ENCODE measurements around the gene CORO7. TPM values are rescaled to one million over a fixed set of nuclear protein-coding genes. Genes with fewer than 3 reads are reported as not detected.

Gene CORO7
- total RNA-seq, 1 experiment from 2014 or later, result 14.3 TPM

DNA sequence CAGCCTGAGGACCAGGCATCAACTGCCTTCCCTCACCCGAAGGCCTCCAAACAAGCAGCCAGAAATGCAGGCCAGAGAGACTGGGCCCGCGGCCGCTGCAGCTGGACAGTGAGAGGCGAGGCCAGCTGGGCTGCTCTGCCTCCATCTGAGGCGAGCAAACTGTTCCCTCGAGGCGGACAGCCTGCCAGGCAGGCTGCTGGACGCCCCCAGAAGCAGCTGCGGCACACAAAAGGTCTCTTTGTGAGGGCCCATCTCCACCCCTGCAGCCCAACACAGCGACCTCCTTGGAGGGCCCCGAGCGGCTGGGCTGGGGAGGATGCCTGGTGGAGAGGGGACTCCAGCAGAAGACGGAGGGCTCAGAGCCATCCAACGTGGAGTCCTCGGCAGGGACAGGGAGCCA, 4.7 kb downstream of the CORO7 start:
- H4K20me1 ChIP-seq (ENCODE audit: low read length), result peaks cover 23% of the 10 kb centered on the region; the same call in 1 of the 2 replicates
- intact Hi-C loops (cut with micrococcal nuclease), result no loop called here
- POLR2A ChIA-PET (ENCODE audit: unreplicated experiment), result no interaction called here
- H3K9me2 ChIP-seq (replicated peaks; ENCODE audit: low read length), result no peaks in the 10 kb centered on the region
- H3K4me2 ChIP-seq (ENCODE audit: low read length), result no peak overlapping the region
- H2AFZ ChIP-seq (ENCODE audit: low read length), result no peak overlapping the region
- CTCF ChIA-PET, result interaction anchor here (0.5 kb wide), 1 partner anchor 9 kb away, joined by 3 read pairs; no protein-coding TSS in a partner anchor
- peaks cover 27% of the 10 kb centered on the region for H3K4me1 ChIP-seq (ENCODE audit: insufficient read depth, low read length)
- H3K79me2 ChIP-seq (ENCODE audit: low read length), result peaks cover 18% of the 10 kb centered on the region
- H3K27me3 ChIP-seq (ENCODE audit: low read length), result no peaks in the 10 kb centered on the region
- no peaks in the 10 kb centered on the region for H3F3A ChIP-seq (ENCODE audit: low read length, unreplicated experiment)
- no peak for TF ChIP-seq EZH2 (IDR thresholded peaks at IDR 0.05; ENCODE audit: low read length, unreplicated experiment)
- TF ChIP-seq, protein P1, sequence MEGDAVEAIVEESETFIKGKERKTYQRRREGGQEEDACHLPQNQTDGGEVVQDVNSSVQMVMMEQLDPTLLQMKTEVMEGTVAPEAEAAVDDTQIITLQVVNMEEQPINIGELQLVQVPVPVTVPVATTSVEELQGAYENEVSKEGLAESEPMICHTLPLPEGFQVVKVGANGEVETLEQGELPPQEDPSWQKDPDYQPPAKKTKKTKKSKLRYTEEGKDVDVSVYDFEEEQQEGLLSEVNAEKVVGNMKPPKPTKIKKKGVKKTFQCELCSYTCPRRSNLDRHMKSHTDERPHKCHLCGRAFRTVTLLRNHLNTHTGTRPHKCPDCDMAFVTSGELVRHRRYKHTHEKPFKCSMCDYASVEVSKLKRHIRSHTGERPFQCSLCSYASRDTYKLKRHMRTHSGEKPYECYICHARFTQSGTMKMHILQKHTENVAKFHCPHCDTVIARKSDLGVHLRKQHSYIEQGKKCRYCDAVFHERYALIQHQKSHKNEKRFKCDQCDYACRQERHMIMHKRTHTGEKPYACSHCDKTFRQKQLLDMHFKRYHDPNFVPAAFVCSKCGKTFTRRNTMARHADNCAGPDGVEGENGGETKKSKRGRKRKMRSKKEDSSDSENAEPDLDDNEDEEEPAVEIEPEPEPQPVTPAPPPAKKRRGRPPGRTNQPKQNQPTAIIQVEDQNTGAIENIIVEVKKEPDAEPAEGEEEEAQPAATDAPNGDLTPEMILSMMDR (conservative IDR thresholded peaks at IDR 0.05; ENCODE audit: low read depth, low read length), result no peak
- no peak for TF ChIP-seq EZH2phosphoT487 (IDR thresholded peaks at IDR 0.05; ENCODE audit: borderline replicate concordance, low read length)
- DNase-seq (no peak), ATAC-seq (no peak)
- H3K9ac ChIP-seq (ENCODE audit: low read length), result no peak overlapping the region
- no peaks in the 10 kb centered on the region for H3K9me3 ChIP-seq (ENCODE audit: low read length)
- BruUV-seq (replicated peaks), result no TSS peak
- H3K36me3 ChIP-seq (ENCODE audit: low read depth, low read length), result no peaks in the 10 kb centered on the region
- no peak overlapping the region for H3K4me3 ChIP-seq (ENCODE audit: low read length)
- no peak overlapping the region for H3K27ac ChIP-seq (ENCODE audit: low read length)

DNA sequence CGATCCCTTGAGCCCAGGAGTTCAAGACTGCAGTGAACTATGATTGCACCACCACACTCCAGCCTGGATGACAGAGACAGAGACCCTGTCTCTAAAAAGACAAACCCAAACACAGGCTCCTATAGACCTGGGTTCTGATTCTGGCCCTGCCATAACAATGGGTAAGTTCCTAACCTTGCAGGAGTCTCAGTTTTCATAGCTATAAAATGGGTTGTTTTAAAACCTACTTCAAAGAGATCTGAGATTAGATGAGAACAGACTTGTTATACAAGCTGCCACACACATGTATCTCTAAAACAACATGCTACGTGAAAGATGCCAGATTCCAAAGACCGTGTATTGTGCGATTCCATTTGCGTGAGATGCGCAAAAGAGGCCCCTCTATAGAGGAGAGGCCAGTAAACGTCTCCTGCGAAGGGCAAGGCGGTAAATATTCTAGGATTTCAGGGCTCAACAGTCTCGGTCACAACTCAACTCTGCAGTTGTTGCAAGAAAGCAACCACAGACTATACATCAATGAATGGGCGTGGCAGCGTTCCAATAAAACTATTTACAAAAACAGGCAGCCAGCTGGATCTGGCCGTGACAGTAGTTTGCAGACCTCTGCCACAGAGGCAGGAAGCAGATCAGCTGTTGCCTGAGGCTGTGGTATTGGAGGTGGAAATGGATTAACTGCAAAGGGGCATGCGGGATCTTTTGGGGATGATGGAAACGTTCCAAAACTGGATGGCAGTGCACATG, 5.9 kb downstream of the CORO7 start:
- CTCF ChIA-PET, result no interaction called here
- peaks cover 14% of the 10 kb centered on the region for H3K79me2 ChIP-seq (ENCODE audit: low read length)
- no peak for TF ChIP-seq EZH2phosphoT487 (IDR thresholded peaks at IDR 0.05; ENCODE audit: borderline replicate concordance, low read length)
- TF ChIP-seq, protein P1 (conservative IDR thresholded peaks at IDR 0.05; ENCODE audit: low read depth, low read length), result no peak
- TF ChIP-seq EZH2 (IDR thresholded peaks at IDR 0.05; ENCODE audit: low read length, unreplicated experiment), result no peak
- H3K9me2 ChIP-seq (replicated peaks; ENCODE audit: low read length), result no peaks in the 10 kb centered on the region
- H3K4me1 ChIP-seq (ENCODE audit: insufficient read depth, low read length), result peaks cover 25% of the 10 kb centered on the region
- H3K36me3 ChIP-seq (ENCODE audit: low read depth, low read length), result no peaks in the 10 kb centered on the region
- H3K9ac ChIP-seq (ENCODE audit: low read length), result no peak overlapping the region
- H2AFZ ChIP-seq (ENCODE audit: low read length), result no peak overlapping the region
- intact Hi-C loops (cut with micrococcal nuclease), result no loop called here
- DNase-seq, result peak; percentile 86
- peaks cover 23% of the 10 kb centered on the region; the same call in 1 of the 2 replicates for H4K20me1 ChIP-seq (ENCODE audit: low read length)
- no peaks in the 10 kb centered on the region for H3K27me3 ChIP-seq (ENCODE audit: low read length)
- no peak overlapping the region for H3K4me3 ChIP-seq (ENCODE audit: low read length)
- no peak overlapping the region for H3K27ac ChIP-seq (ENCODE audit: low read length)
- ATAC-seq, result peak; percentile 70
- H3K4me2 ChIP-seq (ENCODE audit: low read length), result peak overlapping the region; percentile 18; the same call in 1 of the 2 replicates
- no peaks in the 10 kb centered on the region for H3F3A ChIP-seq (ENCODE audit: low read length, unreplicated experiment)
- no peaks in the 10 kb centered on the region for H3K9me3 ChIP-seq (ENCODE audit: low read length)
- POLR2A ChIA-PET (ENCODE audit: unreplicated experiment), result no interaction called here
- no TSS peak for BruUV-seq (replicated peaks)
